Femur (tissue), 1 donor: ENCODE measurements around the gene MRPS10.
"Not testable (repeated sequence)": the region's sequence is repeated elsewhere in the genome, so short reads cannot be mapped to it uniquely, and the experiment has no call there.

Experiments
- DNase-seq: peaks from one replicate; pipeline ENCODE4 v3.0.0-alpha.2; 2017

Gene MRPS10

GRCh38 chr6:42237857-42238256, 20.2 kb upstream of the MRPS10 start:
- no peak for DNase-seq

GRCh38 chr6:42236682-42237473, 19.2 kb upstream of the MRPS10 start:
- no peak for DNase-seq

GRCh38 chr6:42236030-42236429, 18.4 kb upstream of the MRPS10 start:
- no peak for DNase-seq

- no peak for DNase-seq
These were observed 14.4 kb upstream of the MRPS10 start for GRCh38 chr6:42232035-42232434.

- no peak for DNase-seq
These were observed 13.0 kb upstream of the MRPS10 start for GRCh38 chr6:42230345-42231321.

GRCh38 chr6:42229506-42230119, 12.0 kb upstream of the MRPS10 start:
- no peak for DNase-seq

GRCh38 chr6:42228305-42228704, 10.6 kb upstream of the MRPS10 start:
- DNase-seq, result no peak

GRCh38 chr6:42227173-42227850, 9.7 kb upstream of the MRPS10 start:
- DNase-seq, result no peak

- DNase-seq, result no peak
These were observed 9.0 kb upstream of the MRPS10 start for GRCh38 chr6:42226645-42227143.

- DNase-seq, result no peak
These were observed 8.5 kb upstream of the MRPS10 start for GRCh38 chr6:42226161-42226611.

GRCh38 chr6:42225419-42225818, 7.8 kb upstream of the MRPS10 start:
- DNase-seq, result no peak

- no peak for DNase-seq
These were observed 7.3 kb upstream of the MRPS10 start for GRCh38 chr6:42225029-42225339.

GRCh38 chr6:42224222-42225028, 6.8 kb upstream of the MRPS10 start:
- DNase-seq, result no peak

- no peak for DNase-seq
These were observed 4.8 kb upstream of the MRPS10 start for GRCh38 chr6:42222448-42222847.

- no peak for DNase-seq
These were observed 3.9 kb upstream of the MRPS10 start for GRCh38 chr6:42221546-42221945.

- DNase-seq, result no peak
These were observed 3.1 kb upstream of the MRPS10 start for GRCh38 chr6:42220807-42221206.

- no peak for DNase-seq
These were observed 523 bp downstream of the MRPS10 start for GRCh38 chr6:42217157-42217518.

GRCh38 chr6:42216495-42216894, 1.2 kb downstream of the MRPS10 start:
- not testable (repeated sequence) for DNase-seq

GRCh38 chr6:42212442-42212841, 5.2 kb downstream of the MRPS10 start:
- DNase-seq, result no peak

GRCh38 chr6:42211726-42212125, 5.9 kb downstream of the MRPS10 start:
- no peak for DNase-seq

- DNase-seq, result no peak
These were observed 7.1 kb downstream of the MRPS10 start for GRCh38 chr6:42210551-42210950.

GRCh38 chr6:42207559-42207958, 10.1 kb downstream of the MRPS10 start:
- DNase-seq, result not testable (repeated sequence)
